Loucy (cell line): ENCODE data around the gene CD8B.

Experiments
- H2AFZ ChIP-seq: fragments of 200-600 bp; sonication (generic); 2 replicates; pipeline ENCODE4 v1.6.0; 2016; ENCODE audit warnings: antibody characterized with exemption, mild to moderate bottlenecking, low read length, moderate library complexity
- H3F3A ChIP-seq: fragments of 200-600 bp; 2 replicates; pipeline ENCODE4 v1.6.0; 2016; ENCODE audit warnings: antibody characterized with exemption, low read depth, mild to moderate bottlenecking
- H3K27me3 ChIP-seq: fragments of 200-600 bp; sonication (generic); 2 replicates; pipeline ENCODE4 v1.6.1; 2014; ENCODE audit warnings: low read length, mild to moderate bottlenecking; ENCODE audit not compliant: insufficient read depth, poor library complexity, severe bottlenecking
- H3K36me3 ChIP-seq: fragments of 200-600 bp; sonication (generic); 2 replicates; pipeline ENCODE4 v1.6.1; 2016; ENCODE audit warnings: low read length; ENCODE audit not compliant: insufficient read depth
- H3K4me1 ChIP-seq: fragments of 200-600 bp; sonication (generic); 2 replicates; pipeline ENCODE4 v1.5.1; 2014; ENCODE audit warnings: low read length, mild to moderate bottlenecking; ENCODE audit not compliant: insufficient read depth, poor library complexity, severe bottlenecking
- H3K4me2 ChIP-seq: fragments of 200-600 bp; sonication (generic); 2 replicates; pipeline ENCODE4 v1.6.0; 2014; ENCODE audit warnings: antibody characterized with exemption, low read length, low read depth, mild to moderate bottlenecking; ENCODE audit not compliant: poor library complexity, severe bottlenecking
- H3K4me3 ChIP-seq: fragments of 200-600 bp; sonication (generic); 2 replicates; pipeline ENCODE4 v1.5.1; 2014; ENCODE audit warnings: low read length, mild to moderate bottlenecking, mixed read lengths; ENCODE audit not compliant: poor library complexity, severe bottlenecking
- H3K79me2 ChIP-seq: fragments of 200-600 bp; sonication (generic); 2 replicates; pipeline ENCODE4 v1.6.1; 2014; ENCODE audit warnings: low read length; ENCODE audit not compliant: insufficient read depth
- H3K9ac ChIP-seq: fragments of 200-600 bp; sonication (generic); 2 replicates; pipeline ENCODE4 v1.6.0; 2014; ENCODE audit warnings: mild to moderate bottlenecking, low read depth, low read length, moderate library complexity; ENCODE audit not compliant: poor library complexity, severe bottlenecking
- H3K9me2 ChIP-seq: fragments of 200-600 bp; sonication (generic); replicated peaks from 2 replicates; pipeline ENCODE4 v1.6.1; 2016; ENCODE audit warnings: low read depth, low read length, mixed read lengths
- H3K9me3 ChIP-seq: fragments of 200-600 bp; sonication (generic); 2 replicates; pipeline ENCODE4 v1.6.1; 2014; ENCODE audit warnings: mild to moderate bottlenecking, antibody characterized with exemption, low read length, low read depth; ENCODE audit not compliant: insufficient read depth
- H4K20me1 ChIP-seq: fragments of 200-600 bp; sonication (generic); 2 replicates; pipeline ENCODE4 v1.6.0; 2014; ENCODE audit warnings: antibody characterized with exemption, low read length, mild to moderate bottlenecking; ENCODE audit not compliant: insufficient read depth, poor library complexity, severe bottlenecking
- EZH2phosphoT487 ChIP-seq: fragments of 200-600 bp; IDR thresholded peaks from 2 replicates; pipeline ENCODE4 v1.6.1; 2018; ENCODE audit warnings: antibody characterized with exemption, mild to moderate bottlenecking, moderate library complexity, borderline replicate concordance
- TF ChIP-seq, protein P1 (sequence below): fragments of 200-600 bp; sonication (generic); conservative IDR thresholded peaks from 2 replicates; pipeline ENCODE4 v1.5.1; 2014; ENCODE audit warnings: mild to moderate bottlenecking, antibody characterized with exemption, low read length

The CD8B gene

GRCh38 chr2:86774862-86775261 lies 86.8 kb downstream of the CD8B start:
- H3K36me3 ChIP-seq = peaks cover 71% of the 10 kb centered on the region
- H3K4me2 ChIP-seq = no peak overlapping the region

DNA sequence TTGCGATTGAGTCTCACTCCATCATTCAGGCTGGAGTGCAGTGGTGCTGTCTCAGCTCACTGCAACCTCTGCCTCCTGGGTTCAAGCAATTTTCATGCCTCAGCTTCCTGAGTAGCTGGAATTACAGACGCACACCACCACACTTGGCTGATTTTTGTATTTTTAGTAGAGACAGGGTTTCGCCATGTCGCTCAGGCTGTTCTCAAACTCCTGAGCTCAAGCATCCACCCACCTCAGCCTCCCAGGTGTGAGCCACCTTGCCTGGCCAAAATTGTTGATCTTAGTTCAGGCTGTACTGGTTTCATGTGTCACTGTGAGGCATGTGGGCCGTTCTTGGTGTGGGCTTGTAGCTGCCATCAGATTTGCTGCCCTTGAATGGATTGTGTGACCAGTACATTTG lies 89.1 kb downstream of the CD8B start:
- Histone ChIP-seq H3K79me2 (no peaks in the 10 kb centered on the region), H3K4me2 (no peak overlapping the region), H3F3A (no peaks in the 10 kb centered on the region), H3K9ac (no peak overlapping the region), H3K9me3 (no peaks in the 10 kb centered on the region), H3K36me3 (peaks cover 94% of the 10 kb centered on the region), H4K20me1 (no peaks in the 10 kb centered on the region), H2AFZ (no peak overlapping the region), H3K4me1 (no peaks in the 10 kb centered on the region), H3K9me2 (no peaks in the 10 kb centered on the region), H3K27me3 (no peaks in the 10 kb centered on the region), H3K4me3 (no peak overlapping the region)
- TF ChIP-seq, protein P1, sequence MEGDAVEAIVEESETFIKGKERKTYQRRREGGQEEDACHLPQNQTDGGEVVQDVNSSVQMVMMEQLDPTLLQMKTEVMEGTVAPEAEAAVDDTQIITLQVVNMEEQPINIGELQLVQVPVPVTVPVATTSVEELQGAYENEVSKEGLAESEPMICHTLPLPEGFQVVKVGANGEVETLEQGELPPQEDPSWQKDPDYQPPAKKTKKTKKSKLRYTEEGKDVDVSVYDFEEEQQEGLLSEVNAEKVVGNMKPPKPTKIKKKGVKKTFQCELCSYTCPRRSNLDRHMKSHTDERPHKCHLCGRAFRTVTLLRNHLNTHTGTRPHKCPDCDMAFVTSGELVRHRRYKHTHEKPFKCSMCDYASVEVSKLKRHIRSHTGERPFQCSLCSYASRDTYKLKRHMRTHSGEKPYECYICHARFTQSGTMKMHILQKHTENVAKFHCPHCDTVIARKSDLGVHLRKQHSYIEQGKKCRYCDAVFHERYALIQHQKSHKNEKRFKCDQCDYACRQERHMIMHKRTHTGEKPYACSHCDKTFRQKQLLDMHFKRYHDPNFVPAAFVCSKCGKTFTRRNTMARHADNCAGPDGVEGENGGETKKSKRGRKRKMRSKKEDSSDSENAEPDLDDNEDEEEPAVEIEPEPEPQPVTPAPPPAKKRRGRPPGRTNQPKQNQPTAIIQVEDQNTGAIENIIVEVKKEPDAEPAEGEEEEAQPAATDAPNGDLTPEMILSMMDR = no peak
- TF ChIP-seq EZH2phosphoT487 = no peak

More at GRCh38 chr2:86774862-86775261, 86.8 kb downstream of the CD8B start:
- Histone ChIP-seq H3F3A (no peaks in the 10 kb centered on the region), H3K9me3 (no peaks in the 10 kb centered on the region), H3K9ac (no peak overlapping the region), H3K27me3 (no peaks in the 10 kb centered on the region), H3K4me1 (no peaks in the 10 kb centered on the region), H3K4me3 (no peak overlapping the region), H3K79me2 (no peaks in the 10 kb centered on the region), H2AFZ (no peak overlapping the region), H4K20me1 (no peaks in the 10 kb centered on the region), H3K9me2 (no peaks in the 10 kb centered on the region)
- TF ChIP-seq EZH2phosphoT487 = no peak
- TF ChIP-seq, protein P1 = no peak

- H3K4me2 ChIP-seq = no peak overlapping the region
- no peaks in the 10 kb centered on the region for H3K4me1 ChIP-seq
- no peak overlapping the region for H3K4me3 ChIP-seq
- H3K9ac ChIP-seq = no peak overlapping the region
- H3K79me2 ChIP-seq = no peaks in the 10 kb centered on the region
- no peaks in the 10 kb centered on the region for H3K9me3 ChIP-seq
- TF ChIP-seq, protein P1 = no peak
- no peak for TF ChIP-seq EZH2phosphoT487
- H3F3A ChIP-seq = no peaks in the 10 kb centered on the region
- H3K27me3 ChIP-seq = no peaks in the 10 kb centered on the region
- H3K9me2 ChIP-seq = no peaks in the 10 kb centered on the region
- H2AFZ ChIP-seq = no peak overlapping the region
- peaks cover 91% of the 10 kb centered on the region for H3K36me3 ChIP-seq
- no peaks in the 10 kb centered on the region for H4K20me1 ChIP-seq
Measured at GRCh38 chr2:86770816-86771301, 90.8 kb downstream of the CD8B start.
